CD4-positive, alpha-beta T cell treated with Interferon gamma for 1 hour (primary cell): ENCODE data around the gene ZXDC.

Experiments
- DNase-seq: peaks from one replicate; pipeline ENCODE4 v3.0.0-alpha.2; 2020

Gene ZXDC, protein sequence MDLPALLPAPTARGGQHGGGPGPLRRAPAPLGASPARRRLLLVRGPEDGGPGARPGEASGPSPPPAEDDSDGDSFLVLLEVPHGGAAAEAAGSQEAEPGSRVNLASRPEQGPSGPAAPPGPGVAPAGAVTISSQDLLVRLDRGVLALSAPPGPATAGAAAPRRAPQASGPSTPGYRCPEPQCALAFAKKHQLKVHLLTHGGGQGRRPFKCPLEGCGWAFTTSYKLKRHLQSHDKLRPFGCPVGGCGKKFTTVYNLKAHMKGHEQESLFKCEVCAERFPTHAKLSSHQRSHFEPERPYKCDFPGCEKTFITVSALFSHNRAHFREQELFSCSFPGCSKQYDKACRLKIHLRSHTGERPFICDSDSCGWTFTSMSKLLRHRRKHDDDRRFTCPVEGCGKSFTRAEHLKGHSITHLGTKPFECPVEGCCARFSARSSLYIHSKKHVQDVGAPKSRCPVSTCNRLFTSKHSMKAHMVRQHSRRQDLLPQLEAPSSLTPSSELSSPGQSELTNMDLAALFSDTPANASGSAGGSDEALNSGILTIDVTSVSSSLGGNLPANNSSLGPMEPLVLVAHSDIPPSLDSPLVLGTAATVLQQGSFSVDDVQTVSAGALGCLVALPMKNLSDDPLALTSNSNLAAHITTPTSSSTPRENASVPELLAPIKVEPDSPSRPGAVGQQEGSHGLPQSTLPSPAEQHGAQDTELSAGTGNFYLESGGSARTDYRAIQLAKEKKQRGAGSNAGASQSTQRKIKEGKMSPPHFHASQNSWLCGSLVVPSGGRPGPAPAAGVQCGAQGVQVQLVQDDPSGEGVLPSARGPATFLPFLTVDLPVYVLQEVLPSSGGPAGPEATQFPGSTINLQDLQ

DNA sequence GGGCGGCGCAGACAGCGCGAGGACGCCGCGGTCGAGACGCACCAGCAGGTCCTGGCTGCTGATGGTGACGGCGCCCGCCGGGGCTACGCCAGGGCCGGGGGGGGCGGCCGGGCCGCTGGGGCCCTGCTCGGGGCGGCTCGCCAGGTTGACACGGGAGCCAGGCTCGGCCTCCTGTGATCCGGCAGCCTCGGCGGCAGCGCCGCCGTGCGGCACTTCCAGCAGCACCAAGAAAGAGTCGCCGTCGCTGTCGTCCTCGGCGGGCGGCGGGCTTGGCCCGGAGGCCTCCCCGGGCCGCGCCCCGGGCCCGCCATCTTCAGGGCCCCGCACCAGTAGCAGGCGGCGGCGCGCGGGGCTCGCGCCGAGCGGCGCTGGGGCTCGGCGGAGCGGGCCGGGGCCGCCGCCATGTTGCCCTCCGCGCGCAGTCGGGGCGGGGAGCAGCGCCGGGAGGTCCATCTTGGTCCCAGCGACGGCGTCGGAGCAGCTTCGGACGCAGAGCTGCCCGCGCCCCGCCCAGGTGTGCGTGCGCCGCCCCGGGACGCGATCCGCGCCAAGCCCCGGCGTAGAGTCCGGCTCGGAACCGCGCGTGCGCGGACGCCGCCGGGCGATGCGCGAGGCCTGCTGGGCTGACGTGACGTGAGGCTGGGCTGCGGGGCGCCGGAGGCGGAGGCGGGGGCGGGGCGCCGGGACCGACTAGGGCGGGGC, at the start of gene ZXDC:
Gene ZXDC (minus strand): TSS at position 479 of the 702 bp plus-strand sequence. CDS start 26 bp downstream, at position 453.
- peak; percentile 95 for DNase-seq

DNA sequence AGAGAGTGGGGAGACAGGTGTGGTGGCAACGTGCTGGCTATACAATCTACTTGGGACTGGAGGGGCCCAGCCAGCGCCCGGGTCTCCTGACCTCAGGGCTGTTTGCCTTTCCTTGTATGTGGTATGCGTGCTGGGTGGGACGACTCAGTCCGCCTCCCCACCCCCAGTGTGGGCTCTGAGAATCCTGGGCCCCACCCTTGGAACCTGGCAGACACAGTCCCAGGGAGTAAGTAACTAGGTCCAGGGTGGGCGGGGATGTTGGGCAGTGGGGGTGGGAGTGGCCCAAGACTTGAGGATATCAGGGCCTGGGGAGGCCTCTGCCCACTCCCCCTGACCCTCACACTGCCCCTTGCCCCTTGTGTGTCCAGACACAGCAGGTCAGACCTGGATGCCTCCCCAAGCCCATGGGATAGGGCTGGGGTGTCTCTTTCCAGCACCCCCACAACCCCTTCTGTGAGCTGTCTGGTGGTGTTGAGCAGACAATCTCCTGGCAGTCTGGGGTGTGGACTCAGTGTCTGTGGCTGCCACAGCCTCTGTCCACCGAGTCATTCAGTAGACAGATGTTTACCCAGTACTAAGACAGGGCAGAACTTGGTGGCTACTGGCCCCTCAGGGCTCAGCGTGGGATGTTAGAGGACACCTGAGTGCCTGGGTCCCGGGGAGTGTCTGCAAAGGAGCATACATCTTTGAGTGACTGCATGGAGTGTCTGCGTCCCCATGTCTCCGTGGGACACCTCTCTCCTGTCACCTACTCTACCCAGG, 49.6 kb upstream of the ZXDC start:
- no peak for DNase-seq

DNA sequence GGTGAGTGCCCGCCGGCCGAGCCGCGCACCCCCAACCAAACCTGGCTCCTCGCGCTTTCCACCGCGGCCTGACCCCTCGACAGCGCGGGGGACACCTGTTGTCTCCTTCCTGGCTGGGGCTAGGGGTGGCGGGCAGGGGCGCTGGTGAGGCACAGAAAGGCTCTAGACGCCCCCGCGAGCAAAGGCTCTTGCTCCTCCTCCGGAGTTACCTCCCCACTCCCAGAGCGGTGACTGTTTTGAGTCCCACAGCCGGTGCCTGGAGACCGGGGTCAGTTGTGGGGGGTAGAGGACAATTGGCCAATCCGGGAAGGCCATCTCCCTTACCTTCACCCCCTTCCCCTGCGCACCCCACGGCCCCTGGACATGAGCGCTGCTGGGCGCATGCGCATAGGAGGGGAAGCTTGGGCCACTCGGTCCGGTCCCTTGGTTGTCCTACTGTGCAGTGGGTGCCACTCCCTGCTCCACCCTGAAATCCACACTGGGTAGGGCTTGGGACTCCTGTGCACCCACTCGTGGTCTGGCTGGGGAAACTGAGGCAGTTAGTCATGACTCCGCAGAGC, 48.8 kb upstream of the ZXDC start:
- DNase-seq: no peak

DNA sequence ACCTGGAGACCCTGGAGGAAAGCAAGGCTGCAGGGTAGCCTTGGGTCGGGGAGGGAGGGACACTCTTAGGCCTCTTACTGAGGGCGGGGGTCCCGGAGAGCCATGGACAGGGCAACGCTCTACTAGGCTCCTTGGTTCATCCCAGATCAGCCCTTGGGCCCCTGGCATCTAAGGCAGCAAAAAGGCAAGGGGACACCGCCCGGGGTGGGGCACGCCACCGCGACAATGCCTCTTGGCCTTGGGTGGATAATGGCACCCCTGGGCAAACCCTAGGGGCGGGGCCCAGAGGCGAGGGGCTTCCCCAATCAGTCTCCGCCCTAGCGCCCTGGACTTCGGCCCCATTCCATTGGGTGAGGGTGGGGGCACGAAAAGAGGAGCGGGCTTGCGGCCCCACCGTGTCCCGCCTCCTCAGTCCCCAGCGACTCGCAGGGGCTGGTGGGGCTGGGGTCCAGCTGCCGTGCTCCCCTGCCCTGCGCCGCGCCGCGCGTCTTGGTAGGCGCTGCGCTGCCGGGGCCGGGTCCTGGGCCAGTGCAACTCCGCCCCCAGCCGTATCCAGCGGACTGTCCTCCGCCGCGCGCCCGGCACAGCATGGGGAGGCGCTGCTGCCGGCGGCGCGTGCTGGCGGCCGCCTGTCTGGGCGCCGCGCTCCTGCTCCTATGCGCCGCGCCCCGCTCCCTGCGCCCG, 48.2 kb upstream of the ZXDC start, which contains the start of gene CHST13:
Gene CHST13 (plus strand): TSS at position 411 of the 684 bp plus-strand sequence. CDS start 178 bp downstream, at position 589.
- peak; percentile 27 for DNase-seq

DNA sequence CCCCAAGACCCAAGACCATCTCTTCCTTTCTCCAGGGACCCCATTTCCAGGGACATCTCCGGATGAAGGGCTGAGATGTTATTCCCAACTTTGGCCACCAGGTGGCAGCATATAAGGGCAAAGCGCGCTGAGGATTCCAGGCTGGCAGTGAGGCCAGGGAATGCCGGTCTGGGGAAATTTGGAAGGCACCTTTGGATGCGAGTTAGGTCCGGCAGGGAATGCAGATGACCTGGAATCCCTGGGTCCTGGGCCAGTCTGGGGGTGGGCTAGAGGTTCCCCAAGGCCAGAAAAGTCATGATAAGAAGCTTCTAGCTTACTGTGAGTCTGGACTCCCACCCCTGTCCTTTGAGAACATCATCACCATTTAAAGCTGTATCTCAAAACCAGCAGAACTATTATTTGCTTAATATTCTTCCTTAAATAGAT, 46.7 kb upstream of the ZXDC start:
- peak; percentile 20 for DNase-seq

DNA sequence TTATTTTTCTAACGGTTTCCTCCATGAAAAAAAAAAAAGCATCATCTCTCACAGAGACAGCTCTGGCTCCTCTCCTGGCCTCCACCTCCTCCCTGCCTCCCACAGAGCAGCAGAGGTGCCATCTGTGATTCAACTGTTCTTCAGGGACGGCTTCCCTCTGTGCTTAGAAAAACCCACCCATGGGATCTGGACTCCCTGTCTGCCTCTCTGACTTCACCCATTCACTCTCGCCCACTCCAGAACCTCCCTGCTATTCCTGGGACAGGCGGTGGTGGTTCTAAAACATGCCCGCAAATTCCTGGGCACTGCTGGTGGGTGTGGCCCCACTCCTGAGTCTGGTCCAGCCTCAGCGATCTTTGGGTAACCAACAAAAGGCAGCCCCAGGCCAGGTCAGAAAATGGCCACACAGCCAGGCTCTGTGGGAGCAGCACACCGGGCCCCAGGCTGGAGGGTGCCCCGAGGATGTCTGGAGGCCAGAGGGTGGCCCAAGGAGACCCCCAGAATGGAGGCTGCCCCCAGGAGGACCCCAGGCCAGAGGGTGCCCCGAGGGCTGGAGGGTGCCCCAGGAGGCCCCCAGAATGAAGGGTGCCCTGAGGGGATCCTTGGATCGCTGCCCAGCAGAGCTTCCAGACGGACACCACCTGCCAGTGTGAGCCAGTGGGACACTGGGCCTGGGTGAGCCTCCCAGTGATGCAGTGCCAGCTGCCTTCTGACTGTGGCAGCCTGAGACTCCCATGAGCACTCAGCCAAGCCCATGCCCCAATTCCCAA, 45.6 kb upstream of the ZXDC start:
- no peak for DNase-seq

DNA sequence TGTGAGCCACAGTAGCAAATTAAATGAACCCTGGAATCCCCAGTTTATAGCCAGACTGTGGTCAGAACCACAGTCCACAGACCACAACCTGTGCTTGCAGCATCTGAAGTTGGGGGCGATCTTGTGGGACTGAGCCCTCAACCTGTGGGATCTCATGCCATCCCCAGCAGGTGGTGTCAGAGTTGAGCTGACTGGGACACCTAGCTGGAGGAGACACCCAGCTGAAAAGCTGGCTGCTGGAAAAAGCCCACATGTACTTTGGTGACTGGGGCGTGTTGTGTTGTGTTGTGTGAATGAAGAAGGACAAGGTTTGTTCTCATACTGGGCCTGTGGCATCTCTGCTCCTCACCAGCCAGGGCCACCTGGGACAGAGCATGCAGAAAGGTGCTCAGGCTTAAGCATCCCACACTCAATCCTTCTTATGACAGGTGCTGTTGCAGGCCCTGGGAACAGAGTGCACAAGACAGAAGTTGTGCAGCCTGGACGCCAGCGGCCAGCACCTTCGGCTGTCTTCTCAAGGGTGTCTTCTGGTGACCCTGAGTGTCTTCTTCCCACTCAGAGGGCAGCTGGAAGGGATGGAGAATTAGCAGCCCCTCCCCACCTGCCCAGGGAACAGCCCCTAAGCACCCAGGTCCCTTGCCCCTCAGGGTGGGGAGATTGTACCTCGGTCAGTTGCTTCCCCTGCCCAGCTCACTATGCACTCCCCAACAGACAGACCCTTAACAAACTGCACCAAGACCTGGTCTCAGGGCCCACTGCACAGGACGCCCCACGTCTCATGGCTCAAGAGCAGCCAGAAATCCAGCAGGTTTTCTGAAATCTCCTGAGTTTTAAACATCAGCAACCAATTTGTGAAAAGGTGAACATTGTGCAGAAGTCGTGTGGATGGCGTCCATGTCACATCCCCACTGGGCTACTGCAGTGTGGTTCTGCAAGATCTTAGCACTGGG, 44.1 kb upstream of the ZXDC start:
- no peak for DNase-seq

DNA sequence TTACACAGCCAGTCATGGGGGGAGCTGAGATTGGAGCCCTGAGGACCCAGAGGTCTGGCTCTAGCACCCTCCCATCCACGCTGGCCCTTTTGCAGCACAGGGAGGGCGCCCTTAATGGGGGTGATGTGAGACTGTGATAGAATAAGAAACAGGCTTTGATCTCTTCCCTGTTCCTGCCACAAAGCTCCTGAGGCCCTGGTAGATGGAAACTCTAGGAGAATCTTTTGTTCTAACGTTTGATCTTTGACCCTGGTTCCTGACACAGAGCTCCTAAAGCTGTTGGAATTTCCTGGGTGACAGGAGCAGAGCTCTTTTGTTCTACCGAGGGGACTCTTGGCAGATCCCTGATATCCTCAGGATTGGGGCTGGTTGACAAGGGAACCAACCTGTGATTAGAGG, 43.1 kb upstream of the ZXDC start:
- DNase-seq: no peak

DNA sequence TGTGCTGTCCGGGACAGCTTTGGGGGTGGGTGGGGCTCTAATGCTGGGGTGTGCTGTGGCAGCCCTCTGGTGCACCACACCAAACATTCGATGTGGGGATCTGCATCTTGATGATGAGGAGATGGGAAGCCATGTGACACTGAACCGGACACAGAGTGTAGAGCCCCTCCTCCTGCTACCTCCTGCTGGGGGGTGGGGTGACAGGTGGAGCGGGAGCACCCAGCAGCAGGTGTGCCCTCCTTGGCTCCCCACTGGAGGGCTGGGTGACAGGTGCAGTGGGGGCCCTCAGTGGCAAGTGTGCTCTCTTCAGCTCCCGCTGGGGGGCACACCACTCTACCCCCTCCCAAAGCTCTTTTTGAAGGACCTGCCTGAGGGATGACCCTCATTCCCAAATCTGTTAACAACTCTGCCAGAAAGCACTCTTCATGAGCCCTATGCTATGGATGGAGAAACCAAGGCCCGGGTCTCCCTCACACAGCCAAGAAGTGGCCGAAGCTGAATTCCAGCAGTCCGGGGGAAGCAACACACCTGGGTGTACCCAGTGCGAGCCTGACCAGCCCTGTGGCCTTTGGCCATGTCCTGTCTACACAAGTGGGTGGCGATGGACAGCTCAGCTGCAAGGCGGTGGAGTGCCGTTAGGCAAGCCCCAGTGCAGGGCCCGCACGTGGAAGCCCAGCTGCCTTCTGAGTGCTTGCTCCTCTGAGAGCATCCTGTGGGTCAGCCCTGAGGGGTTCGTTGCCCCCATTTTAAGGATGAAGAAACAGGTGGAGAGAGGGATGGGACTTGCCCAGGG, 42.5 kb upstream of the ZXDC start:
- DNase-seq: no peak

DNA sequence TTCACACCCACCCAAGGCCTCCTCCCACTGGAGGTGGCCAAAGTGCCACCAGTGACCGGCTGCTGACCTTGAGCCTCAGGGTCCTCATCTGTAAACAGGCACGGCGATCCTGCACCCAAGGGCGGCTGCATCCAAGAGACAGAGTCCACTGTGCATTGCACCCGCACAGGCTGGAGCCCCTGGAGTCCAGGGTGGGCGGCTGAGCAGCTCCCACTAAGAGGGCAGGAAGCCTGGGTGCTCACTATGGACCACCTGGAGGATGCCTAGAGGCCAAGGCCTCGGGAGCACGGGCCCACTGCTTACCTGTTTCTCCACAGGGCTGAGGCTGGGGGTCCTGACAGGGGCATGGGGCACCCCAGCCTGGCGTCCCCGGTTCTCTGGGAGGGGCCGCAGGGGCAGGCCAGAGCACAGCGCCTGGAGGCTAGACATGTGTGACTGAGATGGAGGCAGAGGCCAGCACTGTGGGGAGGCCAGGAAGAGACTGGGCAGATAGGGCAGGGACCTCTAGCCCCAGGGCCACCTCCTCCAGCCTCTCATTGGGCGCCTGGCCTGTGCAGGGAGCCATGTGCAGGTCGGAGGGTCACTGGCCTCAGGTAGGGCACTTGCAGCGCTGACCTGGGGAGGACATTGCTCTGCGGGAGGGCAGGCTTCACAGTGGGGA, 41.7 kb upstream of the ZXDC start, which contains the start of gene UROC1:
Gene UROC1 (minus strand): TSS at position 483 of the 661 bp plus-strand sequence. CDS start 54 bp downstream, at position 429.
- DNase-seq: no peak

DNA sequence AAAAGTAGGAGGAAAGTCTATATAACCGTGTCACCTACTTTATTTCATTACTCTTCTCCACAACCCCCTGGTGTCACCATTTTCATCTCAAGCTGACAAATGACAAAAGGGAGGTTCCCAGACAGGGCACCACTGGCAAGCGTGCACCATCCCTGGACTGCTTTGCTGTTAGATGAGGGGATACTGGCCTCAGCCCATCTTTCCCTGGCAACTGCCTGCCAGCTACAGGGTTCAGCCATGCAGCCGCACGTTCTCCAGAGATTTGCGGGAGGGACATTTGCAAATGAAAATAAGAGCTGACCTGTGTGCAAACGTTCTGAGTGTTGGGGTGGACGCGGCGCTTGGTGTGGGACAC, 41.2 kb upstream of the ZXDC start:
- no peak for DNase-seq

DNA sequence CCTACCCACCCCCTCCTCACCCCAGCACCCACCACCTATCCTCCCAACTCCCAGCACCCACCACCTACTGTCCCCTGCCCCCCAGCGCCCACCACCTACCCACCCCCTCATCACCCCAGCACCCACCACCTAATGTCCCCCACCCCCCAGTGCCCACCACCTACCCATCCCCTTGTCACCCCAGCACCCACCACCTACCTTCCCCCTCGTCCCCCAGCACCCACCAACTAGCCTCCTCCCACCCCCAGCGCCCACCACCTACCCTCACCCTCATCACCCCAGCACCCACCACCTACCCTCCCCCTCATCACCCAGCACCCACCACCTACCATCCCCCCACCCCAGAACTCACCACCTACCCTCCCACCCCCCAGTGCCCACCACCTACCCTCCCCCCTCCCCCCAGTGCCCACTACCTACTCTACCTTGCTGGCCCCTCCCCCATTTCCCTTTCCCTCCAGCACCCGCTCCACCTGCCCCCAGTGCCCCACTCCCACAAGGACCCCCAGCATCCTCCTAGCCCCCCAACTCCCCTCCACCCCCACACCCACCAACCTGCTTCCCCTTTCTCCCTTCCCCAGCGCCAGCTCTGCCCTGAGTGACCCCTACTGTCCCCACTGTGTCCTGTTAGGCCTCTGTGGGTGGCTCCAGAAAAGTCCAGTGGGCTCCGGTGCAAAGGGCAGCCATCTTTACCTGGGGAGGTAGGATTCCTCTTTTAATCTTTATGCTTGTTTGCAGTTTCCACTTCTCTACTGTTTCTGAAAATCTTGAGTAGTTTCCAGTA, 40.7 kb upstream of the ZXDC start:
- DNase-seq: no peak

DNA sequence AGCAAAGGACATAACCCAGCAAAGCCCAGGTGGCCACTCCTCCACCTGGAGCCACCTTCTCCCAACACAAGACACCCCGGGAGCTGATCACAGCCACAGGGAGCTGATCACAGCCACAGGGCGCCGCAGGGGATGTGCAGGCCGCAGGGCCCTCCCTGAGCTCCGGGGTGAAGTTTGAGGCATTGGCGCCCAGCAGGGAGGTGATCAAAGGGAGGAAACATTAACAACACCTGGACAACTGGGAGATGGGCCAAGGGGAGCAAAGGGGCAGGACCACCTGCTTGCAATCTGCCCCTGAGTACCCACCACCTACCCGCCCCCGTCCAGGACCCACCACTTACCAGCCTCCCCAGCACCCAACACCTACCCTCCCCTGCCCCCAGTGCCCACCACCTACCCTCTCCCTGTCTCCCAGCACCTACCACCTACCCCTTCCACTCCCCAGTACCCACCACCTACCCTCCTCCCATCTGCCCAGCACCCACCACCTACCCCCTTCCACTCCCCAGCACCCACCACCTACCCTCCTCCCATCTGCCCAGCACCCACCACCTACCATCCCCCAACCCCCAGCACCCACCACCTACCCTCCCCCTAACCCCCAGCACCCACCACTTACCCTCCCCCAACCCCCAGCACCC, 39.5 kb upstream of the ZXDC start:
- DNase-seq: no peak

DNA sequence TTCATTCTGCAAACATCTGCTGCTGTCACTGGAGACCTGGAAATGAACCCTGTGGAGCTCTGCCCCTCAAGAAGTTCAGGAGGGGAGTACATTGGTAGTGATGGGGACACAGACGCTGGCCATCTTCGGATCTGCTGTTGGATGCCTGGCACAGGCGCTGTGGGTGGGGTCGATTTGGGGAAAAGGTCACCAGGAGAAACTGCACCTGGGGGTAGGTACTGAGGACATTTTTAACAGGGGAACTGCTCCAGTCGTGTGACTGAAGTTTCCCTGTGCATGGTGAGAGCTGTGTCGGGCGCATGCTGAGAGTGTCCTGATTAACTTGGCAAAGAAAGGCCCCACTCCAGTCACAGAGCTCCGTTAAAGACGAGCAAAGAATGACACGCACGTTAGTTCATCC, 38.5 kb upstream of the ZXDC start:
- DNase-seq: no peak

DNA sequence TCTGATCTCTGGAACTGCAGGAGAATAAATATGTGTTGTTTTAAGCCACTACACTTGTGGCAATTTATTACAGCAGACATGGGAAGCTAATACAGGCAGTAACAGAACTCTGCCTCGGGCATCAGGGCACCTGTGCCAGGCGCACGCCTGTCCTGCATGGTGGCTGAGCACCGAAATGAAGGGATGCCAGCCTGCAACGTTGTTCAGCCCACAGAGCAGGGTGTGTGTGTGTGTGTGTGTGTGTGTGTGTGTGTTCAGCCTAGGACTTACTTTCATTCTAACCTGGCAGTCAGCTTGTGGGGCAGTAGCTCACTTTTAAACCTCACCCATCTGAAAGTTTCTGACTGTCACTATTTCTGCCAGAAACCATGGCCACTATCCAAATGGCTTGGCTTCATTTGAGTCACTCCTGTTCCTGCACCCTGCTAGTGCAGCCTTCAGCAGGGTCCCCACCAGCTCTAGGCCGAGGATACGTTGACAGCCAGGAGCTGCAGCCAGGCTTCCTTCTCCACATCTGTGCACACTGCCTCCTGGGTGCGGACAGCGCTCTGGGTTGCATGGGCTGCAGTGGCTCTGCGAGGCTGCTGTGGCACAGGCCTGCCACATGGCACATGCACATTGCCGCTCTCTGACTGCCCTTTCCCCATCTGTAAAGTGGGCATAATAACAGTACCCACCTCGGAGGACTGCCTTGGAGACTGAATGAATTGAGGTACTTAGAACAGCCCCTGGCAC, 37.4 kb upstream of the ZXDC start:
- DNase-seq: no peak

DNA sequence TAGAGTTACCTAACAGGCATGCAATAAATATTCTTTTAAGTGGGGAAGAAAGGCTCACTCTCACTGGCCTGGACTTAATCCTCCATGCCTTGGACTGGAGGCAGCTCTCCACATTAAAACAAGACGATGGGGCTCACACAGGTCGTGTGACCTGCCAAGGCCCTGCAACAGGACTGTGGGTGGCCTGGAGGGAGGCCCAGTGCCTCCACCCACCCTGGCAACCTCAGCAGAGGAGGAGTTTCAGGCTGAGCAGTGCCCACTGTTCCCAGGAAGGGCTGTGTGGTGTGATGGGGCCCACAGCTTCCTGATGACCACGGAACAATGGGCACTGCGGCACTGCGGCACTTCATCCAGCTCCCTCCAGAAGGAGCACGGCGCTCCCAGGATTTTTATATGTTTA, 36.3 kb upstream of the ZXDC start:
- DNase-seq: no peak
